HG02981 (cell line): ENCODE results near the gene FFAR4.

ENCODE experiments used
- ATAC-seq: cut with Tn5 transposase; IDR thresholded peaks from one replicate; pipeline ENCODE4 v1.9.1; 2021; ENCODE audit warnings: mild to moderate bottlenecking, moderate library complexity; ENCODE audit not compliant: unreplicated experiment

Gene FFAR4

GRCh38 chr10:93599335-93599734, 32.9 kb downstream of the FFAR4 start:
- no peak for ATAC-seq

GRCh38 chr10:93599778-93600177, 33.3 kb downstream of the FFAR4 start:
- ATAC-seq = no peak

- ATAC-seq = no peak
These were observed 34.1 kb downstream of the FFAR4 start for GRCh38 chr10:93600446-93601145.

GRCh38 chr10:93601146-93601773, 34.8 kb downstream of the FFAR4 start, which contains the start of gene RBP4:
RBP4 (minus strand) TSS chr10:93601235; CDS start chr10:93601028, 207 bp downstream.
- ATAC-seq = no peak

GRCh38 chr10:93601774-93602162, 35.3 kb downstream of the FFAR4 start:
- no peak for ATAC-seq

GRCh38 chr10:93603023-93603422, 36.6 kb downstream of the FFAR4 start:
- no peak for ATAC-seq

- no peak for ATAC-seq
These were observed 37.7 kb downstream of the FFAR4 start for GRCh38 chr10:93604146-93604545.

- no peak for ATAC-seq
These were observed 42.0 kb downstream of the FFAR4 start for GRCh38 chr10:93608421-93608820.

GRCh38 chr10:93612311-93612710, 45.8 kb downstream of the FFAR4 start, which contains the start of gene PDE6C:
PDE6C (plus strand) TSS chr10:93612537; CDS start chr10:93612726, 189 bp downstream.
- ATAC-seq = no peak

GRCh38 chr10:93613126-93613525, 46.7 kb downstream of the FFAR4 start:
- no peak for ATAC-seq

GRCh38 chr10:93614101-93614825, 47.8 kb downstream of the FFAR4 start:
- ATAC-seq = no peak

GRCh38 chr10:93615576-93616235, 49.2 kb downstream of the FFAR4 start:
- ATAC-seq = no peak

GRCh38 chr10:93620925-93621324, 54.5 kb downstream of the FFAR4 start:
- no peak for ATAC-seq

- ATAC-seq = no peak
These were observed 56.5 kb downstream of the FFAR4 start for GRCh38 chr10:93622942-93623341.

- no peak for ATAC-seq
These were observed 62.4 kb downstream of the FFAR4 start for GRCh38 chr10:93628858-93629257.

- no peak for ATAC-seq
These were observed 63.3 kb downstream of the FFAR4 start for GRCh38 chr10:93629647-93630305.

GRCh38 chr10:93630625-93631557, 64.4 kb downstream of the FFAR4 start:
- ATAC-seq = no peak
